GM19467 (cell line): ENCODE results near the gene TMEM50A.
"Not testable (repeated sequence)": the region's sequence is repeated elsewhere in the genome, so short reads cannot be mapped to it uniquely, and the experiment has no call there.

ENCODE experiments used
- ATAC-seq: cut with Tn5 transposase; IDR thresholded peaks from one replicate; pipeline ENCODE4 v1.9.1; 2021; ENCODE audit warnings: mild to moderate bottlenecking, moderate library complexity; ENCODE audit not compliant: unreplicated experiment

TMEM50A gene

DNA sequence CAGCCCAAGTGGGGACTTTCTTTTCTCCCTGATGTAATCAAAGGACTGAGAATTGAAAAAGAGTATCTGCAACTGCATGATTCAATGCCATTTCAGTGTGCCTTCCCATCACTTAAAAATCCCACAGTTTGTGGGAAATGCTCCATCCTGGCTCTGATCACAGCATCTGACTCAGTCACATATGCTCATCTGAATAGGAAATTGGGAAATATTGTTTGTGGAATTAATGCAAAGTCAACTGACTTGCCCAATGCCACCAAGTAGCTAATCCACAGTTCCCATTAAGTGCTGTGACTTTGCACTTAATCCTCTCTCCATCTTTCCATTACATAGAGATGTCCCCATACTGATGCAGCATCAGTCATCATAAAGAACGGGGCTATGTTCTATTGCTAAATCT lies 45.0 kb downstream of the TMEM50A start:
- not testable (repeated sequence) for ATAC-seq

DNA sequence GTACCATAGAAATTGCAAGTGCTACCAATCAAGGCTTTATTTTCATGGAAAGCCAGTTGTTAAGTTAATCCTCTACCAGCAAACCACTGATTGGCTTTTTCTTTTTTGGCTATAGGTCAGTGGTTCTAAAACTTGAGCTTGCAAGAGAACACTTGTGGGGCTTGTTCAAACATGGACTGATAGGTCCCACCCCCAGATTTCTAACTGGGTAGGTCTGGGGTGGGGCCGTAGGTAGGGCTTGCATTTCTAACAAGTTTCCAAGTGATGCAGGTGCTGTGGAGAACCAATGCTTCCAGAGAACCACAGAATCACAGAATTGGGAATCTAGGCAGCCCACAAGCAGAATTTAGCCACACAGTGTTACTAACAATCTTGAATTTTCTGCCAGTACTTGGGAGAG lies 45.7 kb downstream of the TMEM50A start:
- not testable (repeated sequence) for ATAC-seq

- ATAC-seq: not testable (repeated sequence)
Measured at GRCh38 chr1:25387096-25387495, 49.0 kb downstream of the TMEM50A start.

DNA sequence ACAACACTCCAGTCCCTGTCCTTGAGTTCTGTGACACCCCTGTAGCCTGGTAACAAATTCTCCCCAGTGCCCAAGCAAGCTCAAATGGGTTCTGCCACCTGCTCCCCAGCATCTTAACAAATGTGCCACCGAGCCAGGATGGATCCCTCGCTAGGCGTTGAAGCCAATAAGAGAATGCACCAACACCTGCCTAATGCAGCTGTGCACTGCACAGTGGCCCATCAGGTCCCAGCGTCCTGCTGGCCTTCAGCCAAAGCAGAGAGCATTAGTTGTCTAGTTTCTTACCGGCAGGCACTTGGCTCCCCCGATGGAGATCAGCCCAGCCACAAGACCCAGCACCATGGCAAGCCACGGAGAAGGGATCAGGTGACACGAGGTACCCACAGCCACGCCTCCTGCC lies 50.6 kb downstream of the TMEM50A start:
- ATAC-seq: not testable (repeated sequence)

GRCh38 chr1:25389721-25390120 lies 51.6 kb downstream of the TMEM50A start:
- not testable (repeated sequence) for ATAC-seq

- ATAC-seq: no peak
Measured at GRCh38 chr1:25392841-25393240, 54.7 kb downstream of the TMEM50A start.

- not testable (repeated sequence) for ATAC-seq
Measured at GRCh38 chr1:25397549-25397948, 59.4 kb downstream of the TMEM50A start.

DNA sequence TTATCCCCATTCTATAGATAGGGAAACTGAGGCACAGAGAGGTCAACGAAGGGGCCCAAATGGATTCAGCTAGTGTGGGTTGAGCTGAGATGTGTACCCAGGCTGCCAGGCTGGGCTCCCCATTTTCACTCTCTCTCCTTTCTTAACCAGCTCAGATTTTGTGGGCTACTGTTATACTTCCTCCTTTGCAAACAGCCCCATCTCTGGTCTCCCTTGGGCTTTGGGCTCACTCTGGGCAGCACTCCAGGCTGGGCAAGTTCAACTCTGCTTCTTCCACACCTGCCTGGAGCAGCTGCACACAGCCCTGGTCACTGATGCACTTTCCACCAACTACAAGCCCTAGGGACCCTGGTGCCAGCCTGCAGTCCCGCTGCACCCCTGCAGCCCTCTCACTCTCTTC lies 59.9 kb downstream of the TMEM50A start:
- ATAC-seq: not testable (repeated sequence)

DNA sequence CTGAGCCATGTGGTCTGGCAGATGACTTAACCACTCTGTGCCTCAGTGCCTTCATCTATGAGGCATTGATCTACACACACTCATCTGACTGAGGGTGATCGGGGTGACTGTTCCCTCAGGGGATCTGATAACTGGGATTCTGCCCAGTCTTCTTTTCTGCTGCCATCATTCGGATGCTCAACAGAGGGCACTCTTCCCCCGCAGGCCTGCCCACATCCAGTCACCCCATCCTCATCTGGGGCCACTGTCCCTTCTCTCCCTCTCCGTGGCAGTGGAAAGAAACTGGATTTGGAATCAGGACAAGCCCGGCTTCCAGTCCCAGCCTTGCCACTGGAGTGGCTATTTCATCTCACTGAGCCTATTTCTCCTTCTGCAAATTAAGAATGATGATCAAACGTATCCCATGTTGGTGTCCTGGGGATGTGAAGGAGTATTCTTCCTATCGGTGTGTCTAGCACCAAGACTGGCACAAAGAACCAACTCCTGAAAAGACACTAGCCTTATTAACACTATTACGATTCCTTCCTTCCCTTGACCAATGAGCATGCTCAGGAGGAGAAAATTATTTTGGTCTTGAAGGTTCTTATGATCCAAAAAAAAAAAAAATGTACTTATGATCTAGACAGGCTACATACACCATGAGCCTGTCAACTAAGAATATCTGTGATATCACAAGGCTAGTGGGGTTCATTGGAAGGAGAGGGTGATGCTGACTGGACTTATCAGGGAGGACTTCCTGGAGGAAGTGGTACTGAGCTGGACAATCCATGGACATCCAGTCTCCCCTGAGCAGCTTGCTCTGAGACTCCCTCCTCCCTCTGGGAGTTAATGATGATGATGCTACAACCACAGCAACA lies 65.0 kb downstream of the TMEM50A start:
- ATAC-seq: not testable (repeated sequence)

DNA sequence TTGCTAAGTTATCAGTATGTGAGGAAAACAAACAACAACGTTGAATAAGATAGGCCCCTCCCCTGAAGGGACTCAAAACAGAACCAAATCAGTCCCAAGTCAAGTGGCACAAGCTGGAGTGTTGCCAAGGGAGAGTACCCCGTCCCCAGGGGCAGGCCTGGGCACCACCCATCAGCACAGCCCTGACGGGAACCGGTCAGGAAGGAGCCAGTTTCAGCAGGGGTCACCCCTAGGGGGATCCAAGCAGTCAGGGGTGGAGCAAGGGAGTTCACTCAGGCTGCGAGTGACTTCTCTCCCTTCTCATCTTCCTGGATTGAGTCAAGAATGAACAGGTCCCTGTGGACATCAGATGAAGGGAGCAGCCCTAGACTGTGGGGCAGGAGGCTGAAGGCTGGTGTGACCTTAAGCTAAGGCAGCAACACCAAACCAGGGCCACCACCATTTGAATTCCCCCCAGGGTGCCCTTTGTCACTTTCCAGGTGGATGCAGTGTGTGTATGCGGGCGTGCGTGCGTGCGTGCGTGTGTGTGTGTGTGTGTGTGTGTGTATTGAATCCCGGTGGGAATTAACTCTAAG lies 67.7 kb downstream of the TMEM50A start:
- ATAC-seq: not testable (repeated sequence)

- not testable (repeated sequence) for ATAC-seq
Measured at GRCh38 chr1:25409641-25410427, 71.7 kb downstream of the TMEM50A start.
